ENCODE data around the gene CPT2.

The CPT2 gene

DNA sequence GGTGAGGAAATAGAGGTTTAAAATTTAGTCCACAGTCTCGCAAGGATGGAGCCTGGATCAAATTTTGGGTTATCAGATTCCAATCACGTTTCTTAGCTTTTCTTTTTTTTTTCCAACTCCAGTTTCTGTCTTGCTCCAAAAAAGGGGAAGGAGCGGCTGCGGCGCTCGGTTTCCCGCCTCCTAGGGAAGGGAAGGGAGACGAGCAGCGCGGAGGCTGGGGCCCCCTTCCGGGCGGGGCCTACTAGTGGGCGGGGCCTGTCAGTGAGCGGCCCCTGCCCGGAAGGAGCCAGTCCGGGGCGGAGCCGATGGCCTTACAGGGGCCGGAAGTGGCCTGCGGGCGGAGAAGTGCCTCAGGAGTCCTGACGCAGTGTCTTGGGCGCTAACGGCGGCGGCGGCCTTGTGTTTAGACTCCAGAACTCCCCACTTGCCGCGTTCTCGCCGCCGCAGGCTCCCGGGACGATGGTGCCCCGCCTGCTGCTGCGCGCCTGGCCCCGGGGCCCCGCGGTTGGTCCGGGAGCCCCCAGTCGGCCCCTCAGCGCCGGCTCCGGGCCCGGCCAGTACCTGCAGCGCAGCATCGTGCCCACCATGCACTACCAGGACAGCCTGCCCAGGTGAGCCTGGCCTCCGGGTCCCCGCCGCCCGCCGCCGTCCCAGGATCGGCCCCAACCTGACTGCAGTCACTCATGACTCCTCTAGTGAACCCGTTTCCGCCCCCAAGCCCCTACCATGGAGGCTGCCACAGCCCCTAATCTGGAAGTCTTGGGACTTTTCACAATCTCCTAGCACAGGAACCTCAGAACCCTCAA lies at the start of gene CPT2:
Gene CPT2 (plus strand): TSS at position 340 of the 806 bp plus-strand sequence. CDS start 120 bp downstream, at position 460.
- FAIRE-seq = no peak

DNA sequence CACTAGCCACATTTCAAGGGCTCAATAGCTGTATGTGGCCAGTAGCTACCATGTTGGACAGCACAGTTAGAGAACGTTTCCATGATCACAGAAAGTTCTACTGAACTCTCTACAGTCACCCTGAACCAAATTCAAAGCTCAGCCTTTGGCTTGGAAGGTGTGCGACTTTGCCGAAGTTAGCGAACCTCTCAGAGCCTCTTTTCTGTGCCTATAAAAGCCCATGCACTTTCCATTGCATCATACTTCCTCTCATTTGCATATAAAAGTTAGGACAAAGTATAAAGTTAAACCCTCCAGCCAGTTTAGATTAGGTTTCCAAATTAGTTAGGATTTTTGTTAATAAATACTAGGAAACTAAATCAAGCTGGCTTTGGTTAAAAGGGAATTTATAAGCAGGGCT lies 49.5 kb upstream of the CPT2 start:
- no peak for FAIRE-seq

DNA sequence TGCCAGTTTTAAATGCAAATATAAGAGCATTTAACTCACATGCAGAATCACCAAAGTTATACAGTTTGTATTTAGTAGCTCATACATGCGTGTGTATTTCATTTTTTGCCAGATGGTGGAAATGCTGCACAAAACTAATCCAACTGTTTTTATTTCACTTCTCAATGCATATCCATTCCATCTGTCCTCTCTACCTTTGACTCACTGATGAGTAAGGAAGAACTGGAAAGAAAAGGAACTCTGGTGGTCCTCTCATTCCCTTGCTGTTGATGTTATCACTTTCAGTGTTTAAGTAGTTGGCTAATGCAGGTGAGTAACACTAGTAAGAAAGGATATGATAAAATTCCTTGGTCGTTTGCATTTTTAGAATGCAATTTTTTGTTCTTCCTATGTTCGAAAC lies 48.5 kb upstream of the CPT2 start:
- no peak for FAIRE-seq

DNA sequence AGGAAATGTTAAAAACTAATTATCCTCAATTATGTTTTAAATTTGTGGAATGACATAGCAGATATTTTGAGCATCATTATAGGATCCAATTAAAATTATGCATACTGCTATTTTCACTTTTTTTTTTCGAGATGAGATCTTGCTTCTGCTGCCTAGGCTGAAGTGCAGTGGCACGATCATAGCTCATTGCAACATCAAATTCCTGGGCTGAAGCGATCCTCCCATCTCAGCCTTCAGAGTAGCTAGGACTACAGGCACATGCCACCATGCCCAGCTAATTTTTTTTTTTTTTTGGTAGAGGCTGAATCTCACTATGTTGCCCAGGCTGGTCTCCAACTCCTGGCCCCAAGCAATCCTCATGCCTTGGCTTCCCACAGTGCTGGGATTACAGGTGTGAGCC lies 42.9 kb upstream of the CPT2 start:
- FAIRE-seq = no peak

DNA sequence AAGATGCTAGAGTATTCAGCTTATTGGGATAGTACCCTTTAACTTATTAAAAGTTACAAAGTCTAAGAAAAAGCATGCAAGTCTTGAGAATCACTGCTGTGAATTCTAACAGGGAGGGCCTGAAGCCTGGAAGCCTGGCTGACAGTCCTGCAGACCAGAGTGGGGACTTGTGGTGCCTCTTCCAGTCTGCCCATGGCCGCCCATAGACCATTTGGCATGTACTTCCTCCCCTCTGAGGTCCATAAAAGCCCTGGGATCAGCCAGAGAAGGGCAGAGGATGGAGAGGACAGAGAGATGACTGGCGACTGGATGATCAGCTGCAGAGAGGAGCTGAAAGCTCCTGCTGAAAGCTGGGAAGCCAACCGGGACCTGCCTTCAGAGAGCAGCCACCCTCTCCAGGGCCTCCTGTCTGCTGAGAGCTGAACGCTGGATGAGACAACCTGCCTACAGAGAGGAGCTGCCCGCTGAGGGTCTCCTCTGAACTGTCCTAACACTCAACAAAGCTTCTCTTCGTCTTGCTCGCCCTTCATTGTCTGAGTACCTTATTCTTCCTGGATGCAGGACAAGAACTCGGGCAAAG lies 41.7 kb upstream of the CPT2 start:
- FAIRE-seq = no peak

DNA sequence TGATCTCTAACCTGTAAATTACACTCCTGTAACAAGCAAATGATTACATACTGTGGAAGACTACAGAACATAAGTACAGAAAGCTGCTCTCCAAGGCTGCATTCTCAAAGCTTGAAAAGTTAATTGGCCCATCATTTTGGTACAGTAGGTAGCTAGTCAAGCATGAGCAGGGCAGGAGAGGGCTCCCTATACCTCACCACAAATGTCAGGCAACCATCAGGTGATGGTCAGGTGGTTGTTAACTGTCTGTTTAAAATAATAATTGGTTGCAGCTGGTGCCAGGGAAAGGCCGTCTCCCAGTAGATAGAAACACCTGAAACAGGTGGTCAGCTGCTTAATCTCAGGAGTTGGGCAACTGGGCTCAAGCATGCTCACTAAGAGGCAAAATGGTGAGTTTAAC lies 41.1 kb upstream of the CPT2 start:
- FAIRE-seq = no peak

DNA sequence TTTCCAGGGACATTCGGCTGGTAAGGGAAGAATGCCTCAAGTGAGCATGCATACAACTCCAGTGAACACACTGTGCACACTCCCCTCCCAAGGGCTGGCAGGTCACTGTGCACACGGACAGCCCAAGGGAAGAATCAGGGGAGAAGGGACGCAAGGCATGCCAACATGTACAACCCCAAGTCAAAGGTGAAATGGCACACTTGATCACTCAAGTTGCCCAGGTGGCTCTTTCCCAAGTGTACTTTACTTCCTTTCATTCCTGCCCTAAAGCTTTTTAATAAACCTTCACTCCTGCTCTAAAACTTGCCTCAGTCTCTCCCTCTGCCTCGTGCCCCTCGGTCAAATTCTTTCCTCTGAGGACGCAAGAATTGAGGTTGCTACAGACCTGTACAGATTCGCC lies 40.7 kb upstream of the CPT2 start:
- FAIRE-seq = no peak

DNA sequence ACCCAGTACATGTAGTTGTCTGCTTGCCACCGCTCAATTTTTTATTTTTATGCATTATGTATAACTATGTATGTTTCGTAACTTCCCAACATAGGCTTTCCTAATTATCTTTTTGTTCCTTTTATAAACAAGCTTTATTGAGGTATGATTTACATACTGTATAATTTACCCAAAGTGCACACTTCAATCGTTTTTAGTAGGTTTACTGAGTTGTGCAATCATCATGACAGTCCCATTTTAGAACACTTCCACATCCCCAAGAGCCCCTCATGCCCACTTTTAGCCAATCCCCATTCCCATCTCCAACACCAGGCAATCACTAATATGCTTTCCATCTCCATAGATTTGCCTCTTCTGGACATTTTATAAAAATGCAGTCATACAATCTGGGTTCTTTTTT lies 39.8 kb upstream of the CPT2 start:
- FAIRE-seq = no peak

DNA sequence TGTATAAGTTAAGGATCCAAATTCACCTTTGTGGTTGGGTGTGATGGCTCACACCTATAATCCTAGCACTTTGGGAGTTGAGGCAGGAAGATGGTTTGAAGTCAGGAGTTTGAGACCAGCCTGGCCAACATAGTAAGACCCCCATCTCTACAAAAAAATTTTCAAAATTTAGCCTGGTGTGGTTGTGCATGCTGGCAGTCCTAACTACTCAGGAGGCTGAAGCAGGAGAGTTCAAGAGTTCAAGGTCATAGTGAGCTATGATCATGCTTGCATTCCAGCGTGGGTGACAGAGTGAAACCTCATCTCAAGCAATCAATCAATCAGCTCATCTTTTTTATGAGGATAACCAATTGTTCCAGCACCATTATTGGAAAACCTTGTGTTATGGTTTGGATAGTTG lies 37.7 kb upstream of the CPT2 start:
- FAIRE-seq = no peak

DNA sequence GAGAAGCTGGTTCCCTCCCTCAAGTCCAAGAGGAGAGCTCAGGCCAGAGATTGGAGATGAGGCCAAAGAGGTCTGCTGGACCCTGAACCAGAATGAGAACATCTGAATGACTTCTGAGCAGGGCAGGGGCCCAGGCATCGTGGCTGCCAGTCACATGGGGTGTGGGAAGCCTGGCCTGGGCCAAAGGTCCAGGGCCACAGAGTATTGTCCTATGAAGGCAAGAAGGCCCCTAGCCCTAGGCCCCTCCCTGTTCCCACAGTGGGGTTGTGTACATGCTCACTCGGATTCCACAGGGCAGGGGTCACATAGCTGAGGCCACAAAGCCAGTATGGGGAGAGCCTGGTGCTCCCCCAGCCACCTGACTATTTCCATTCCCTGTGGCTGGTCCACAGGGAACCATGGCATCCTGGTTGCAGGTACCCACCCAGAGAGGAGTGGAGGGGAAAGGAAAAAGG lies 35.7 kb upstream of the CPT2 start:
- FAIRE-seq = no peak

DNA sequence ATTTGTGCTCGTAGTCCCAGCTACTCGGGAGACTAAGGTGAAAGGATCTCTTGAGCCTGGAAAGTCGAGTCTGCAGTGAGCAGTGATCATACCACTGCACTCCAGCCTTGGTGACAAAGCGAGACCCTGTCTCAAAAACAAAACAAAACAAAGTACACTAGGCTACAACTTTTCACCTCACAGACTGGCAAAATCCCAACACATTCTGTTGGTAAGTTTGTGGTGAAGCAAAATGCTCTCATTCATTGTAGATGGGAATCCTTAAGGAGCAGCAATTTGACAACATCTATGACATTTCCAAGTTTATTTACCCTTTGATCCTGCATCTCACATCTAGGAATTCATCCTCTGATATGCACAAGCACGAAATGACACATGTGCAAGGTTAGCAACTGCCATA lies 34.0 kb upstream of the CPT2 start:
- no peak for FAIRE-seq

DNA sequence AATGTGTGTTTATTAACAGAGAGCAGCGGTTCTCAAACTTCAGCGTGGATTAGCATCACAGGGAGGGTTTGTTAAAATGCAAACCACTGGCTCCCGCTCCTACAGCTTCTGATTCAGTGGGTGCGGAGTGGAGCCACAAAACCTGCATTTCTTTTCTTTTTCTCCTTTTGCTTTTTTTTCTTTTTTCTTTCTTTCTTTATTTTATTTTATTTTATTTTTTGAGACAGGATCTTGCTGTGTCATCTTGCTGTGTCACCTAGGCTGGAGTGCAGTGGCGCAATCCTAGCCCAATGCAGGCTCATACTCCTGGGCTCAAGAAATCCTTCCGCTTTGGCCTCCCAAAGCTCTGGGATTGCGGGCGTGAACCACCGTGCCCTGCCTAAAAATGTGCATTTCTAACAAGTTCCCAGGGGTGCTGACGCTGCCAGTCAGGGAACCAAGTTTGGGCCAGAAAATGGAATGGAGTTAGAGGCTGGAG lies 33.3 kb upstream of the CPT2 start:
- no peak for FAIRE-seq

DNA sequence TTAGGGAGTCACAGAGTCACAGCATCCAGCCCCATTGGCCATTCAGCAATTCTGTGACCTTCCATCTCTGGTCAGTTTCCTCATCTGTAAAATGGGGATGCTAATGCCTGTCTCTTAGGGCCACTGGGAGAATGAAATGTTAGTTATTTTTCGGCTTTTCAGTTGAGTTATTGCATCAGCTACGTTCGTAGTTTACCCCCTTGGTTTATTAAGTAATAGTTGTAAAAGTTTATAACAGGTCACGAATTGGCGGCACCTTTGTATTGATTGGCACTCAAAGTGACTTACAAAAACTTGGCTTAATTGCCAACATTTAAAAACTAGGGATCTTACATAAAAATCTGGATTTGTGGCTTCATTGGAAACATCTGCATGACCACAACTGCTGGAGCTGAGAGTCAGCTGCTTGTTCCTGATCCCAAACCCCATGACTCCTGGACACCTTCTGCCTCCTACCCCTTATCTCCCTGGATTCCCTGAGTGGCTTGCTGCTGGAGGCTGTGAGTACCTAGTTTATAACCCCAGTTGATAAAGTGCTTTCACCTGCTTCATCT lies 31.1 kb upstream of the CPT2 start:
- FAIRE-seq = no peak

DNA sequence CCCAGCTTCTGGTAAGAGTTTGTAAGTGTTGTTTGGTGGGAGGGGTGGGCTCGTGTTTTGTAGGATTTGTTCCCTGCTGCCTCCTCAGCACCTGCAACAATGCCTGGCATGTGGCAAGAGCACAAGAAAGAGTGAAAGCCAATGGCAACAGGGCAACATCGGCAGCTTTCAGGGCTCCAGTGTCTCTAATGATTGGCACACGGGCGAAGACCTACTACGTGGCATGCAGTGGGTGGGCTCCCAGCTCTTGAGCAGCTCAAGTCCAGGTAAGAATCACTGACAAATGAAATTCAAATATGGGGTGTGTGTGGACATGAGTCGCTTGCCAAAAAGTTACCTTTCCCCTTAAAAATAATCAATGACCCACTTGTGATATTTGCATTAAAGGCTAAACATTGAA lies 30.3 kb upstream of the CPT2 start:
- FAIRE-seq = no peak

DNA sequence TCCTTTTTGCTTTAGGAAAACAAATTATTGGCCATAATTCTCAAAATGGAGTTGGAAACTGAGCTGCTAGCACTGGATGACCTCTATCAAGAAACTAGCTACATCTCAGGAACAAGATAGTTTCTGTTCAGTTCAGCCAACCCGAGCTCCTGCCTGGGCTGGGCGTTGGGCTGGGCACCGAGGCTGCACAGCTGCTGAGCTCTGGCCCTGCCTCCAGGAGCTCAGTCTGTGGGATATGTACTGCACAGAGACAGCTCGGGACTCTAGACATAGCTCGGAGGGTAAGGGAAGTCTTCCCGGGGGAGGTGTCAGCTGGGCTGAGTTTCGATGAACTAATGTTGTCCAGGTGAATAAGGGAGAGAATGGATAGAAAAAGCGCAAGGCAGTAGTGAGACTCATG lies 29.7 kb upstream of the CPT2 start:
- no peak for FAIRE-seq

DNA sequence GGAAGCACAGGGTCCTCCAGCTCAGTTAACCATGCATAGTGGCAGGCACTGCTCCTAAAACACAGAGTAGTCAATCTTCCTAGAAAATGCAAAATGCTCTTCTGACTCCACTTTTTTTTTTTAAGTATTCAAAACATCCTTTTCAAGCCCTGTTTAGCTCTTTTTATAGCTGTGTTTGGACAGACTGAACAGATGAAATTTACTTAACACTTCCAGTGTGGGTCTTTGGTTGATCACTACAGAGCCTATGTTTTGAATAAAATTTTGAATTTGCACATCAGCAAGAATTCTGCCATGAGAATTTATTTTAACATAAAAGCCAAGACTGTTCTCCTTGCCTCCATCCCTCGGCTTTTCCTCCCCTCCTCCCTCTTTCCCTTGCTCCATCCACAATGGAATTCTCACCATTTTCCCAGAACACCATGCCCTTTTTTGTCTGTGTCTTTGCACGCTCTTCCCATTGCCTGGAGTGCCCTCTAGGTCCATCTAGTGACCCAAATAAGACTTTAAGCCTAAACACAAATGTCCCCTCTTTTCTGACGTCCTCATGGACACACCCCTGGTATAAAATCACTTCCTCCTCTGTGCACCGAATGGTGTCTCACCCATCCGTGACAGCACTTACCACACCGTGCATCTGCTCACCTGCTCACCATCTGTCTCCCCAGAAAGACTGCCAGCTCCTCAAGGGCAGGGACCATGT lies 24.0 kb upstream of the CPT2 start:
- no peak for FAIRE-seq

DNA sequence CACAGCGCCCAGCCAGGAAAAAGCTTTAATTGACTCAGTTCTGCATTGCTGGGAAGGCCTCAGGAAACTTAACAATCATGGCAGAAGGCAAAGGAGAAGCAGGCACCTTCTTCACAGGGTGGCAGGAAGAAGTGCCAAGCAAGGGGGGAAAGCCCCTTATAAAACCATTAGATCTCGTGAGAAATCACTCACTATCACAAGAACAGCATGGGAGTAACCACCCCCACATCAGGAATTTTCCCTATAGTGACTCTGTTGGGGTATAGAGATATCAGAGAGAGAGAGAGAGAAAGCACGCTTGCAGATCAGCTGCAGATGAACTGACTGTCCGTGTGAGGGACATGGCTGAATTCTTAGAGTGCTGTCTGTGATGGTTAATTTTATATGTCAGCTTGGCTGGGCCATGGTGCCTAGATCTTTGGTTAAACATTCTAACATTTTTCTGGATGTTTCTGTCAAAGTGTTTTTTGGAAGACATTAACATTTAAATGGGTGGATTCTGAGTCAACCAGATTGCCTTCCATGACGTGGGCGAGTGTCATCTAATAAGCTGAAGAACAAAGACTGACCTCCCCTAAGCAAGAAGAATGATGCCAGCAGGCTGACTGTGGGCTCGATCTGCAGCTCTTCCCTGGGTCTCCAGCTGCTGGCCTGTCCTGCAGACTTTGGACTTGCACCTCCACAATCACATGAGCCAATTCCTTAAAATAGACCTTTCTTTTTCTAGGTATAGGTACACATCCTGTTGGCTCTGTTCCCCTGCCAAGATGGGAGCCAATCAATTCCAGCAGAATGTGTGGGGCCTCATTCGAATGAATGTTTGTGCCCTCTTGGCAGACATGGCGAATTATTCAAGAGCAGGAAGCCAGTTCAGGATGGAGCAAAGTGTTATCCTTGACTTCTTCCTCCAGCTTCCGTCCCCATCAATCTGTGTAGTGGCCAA lies 21.4 kb upstream of the CPT2 start:
- FAIRE-seq = no peak

DNA sequence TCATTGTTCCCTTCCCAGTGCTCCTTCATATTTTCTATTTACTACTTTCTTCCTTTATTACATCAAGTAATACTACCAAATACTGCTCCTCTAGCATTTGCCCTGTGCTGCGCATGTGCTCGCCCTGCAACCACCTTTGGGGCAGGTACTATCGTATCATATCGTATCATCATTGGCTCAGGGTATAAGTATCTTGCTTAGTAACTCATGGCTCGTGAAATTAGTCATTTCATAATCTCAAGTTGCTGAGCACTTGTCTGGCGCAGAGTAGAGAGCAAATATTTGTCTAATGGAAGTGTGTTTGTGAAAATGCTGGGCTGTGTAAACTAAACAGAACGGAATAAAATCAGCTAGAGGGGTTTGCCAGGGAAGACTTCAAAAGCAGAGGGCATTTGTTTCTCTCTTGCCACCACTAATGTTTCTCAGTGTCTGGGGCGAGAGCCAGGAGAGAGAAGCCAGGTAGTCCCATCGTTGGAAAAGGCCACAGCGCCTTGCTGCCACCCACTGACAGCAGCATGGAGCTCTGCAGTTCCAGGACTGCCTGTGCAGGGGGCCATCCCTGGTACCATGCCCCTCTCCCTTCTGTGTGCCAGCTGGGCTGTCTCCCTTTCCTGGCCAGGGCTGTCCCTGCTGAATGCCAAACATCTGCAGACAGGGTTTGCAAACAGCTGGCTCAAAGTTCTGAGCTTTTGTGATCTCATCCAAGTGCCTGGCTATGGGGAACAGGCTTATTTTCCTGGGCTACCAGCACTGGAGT lies 20.0 kb upstream of the CPT2 start:
- no peak for FAIRE-seq

DNA sequence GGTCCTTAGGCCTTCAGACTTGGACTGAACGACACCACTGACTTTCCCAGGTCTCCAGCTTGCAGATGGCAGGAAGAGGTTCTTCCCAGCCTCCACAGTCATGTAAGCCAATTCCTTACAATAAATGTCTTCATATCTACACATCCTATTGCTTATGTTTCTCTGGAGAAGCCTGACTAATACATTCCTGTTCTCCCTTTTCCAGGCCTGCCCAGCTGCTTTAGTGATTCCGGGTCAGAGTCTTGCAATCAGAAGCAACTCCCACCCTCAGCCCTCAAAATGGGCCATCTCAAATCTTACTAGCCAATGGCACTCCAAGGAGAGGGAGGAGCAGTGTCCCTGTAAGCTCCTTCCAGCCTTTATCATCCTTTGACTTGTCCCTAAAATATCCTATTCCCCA lies 16.4 kb upstream of the CPT2 start:
- FAIRE-seq = no peak

DNA sequence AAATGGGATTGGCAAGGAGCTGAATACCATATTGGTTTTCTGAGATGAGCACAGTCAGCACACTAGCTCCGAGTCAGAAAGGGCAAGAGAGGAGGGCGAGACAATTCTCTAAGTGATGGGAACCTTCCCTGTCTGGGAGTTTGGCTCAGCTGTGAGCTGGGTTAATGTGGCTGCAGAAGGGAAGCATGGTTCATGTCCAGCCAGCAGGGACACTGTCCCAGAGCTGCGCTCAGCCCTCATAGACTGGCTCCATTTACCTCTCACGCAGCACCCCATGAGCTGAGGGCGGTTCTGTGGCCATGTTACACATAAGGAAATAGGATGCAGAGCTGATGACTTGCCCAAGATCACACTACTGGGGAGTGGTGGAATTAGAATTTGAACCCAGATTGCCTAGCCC lies 15.7 kb upstream of the CPT2 start:
- FAIRE-seq = no peak

DNA sequence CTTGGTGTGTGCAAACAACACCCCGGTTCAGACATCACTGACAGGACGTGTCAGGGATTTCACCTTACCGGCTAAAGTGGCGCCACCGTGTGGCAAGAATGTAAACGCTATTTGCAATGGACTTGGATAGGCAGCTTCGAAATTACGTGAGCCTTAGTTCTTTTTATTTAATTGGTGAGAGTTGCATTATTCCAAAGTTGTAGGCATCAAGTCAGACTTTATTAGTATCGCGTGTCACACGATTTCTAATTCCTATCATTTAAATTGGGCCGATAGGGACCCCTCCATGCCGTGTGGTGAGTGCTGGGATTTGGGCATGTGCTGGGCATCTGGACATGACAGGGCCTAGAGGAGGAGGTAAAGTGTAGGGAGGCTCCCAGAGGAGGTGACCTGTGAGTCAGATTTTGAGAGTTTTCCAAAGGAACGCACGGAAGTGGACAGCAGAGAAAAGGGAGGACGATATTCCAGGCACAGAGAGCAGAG lies 14.5 kb upstream of the CPT2 start:
- FAIRE-seq = no peak

DNA sequence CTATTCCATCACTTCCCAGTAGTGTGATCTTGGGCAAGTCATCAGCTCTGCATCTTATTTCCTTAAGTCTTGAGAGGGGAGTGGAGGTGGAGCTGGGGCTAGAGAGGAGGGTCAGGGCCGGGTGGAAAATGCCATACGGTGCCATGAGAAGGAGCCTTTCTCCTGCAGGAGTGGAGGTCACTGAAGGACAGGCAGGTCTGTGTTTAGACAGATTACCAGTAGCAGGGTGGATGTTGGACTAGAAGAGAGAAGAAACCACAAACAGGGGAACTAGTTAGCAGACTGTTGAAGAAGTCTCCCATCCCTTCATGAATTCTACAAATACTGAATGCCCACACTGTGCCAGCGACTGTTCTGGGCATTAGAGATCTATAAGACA lies 13.9 kb upstream of the CPT2 start:
- no peak for FAIRE-seq
